Measurements from ENCODE around the gene SAPCD1.
A peak's percentile ranks its signal among the peaks of the same experiment; 100 is the strongest.
"Not testable (repeated sequence)": the region's sequence is repeated elsewhere in the genome, so short reads cannot be mapped to it uniquely, and the experiment has no call there.

Gene SAPCD1

GRCh38 chr6:31778999-31779885 lies 16.8 kb downstream of the SAPCD1 start:
- no peak for DNase-seq (ENCODE audit: low read depth)

- DNase-seq (ENCODE audit: low read depth) = no peak
These were observed 17.5 kb downstream of the SAPCD1 start for GRCh38 chr6:31779908-31780307.

GRCh38 chr6:31780507-31781243 lies 18.2 kb downstream of the SAPCD1 start:
- no peak for DNase-seq (ENCODE audit: low read depth)

DNA sequence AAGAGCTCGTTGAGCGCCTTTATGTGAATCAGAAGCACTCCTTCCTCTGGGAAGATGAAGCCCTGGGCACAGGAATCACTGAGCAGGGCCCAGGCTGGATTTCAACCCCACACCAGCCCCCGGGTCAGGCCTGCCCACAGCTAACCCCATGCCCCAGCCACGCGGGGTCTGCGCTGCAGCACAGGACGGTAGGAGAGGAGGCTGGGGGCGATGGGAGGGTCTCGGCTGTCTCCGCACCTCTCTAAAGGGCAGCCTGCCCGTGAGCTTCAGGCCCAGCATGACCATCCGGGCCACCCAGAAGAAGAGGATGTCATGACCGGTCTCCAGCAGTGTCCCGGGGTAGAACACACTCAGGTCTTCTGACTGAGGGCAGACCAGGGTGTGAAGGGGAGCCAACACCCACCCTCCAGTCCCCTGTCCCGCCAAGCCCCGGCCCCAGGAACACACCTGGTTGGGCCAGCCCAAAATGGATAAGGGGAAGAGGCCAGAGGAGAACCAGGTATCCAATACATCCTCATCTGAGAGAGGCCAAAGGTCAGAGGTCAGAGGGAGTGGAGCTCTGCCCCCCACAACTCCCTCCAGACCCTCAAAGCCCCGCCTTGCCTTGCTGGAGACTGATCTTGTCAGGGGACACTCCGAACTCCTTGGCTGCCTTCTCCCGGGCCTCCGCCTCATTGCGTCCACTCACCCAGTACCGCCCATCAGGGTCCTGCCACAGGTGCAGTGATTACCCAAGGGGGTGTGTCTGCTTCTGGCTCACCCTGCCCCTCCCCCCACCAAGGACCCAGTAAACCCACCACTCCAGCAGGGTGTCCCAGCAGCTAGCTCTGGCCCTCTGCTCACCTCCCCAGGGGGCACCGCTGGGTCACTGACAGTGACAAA lies 19.0 kb downstream of the SAPCD1 start:
- DNase-seq (ENCODE audit: low read depth) = no peak

DNA sequence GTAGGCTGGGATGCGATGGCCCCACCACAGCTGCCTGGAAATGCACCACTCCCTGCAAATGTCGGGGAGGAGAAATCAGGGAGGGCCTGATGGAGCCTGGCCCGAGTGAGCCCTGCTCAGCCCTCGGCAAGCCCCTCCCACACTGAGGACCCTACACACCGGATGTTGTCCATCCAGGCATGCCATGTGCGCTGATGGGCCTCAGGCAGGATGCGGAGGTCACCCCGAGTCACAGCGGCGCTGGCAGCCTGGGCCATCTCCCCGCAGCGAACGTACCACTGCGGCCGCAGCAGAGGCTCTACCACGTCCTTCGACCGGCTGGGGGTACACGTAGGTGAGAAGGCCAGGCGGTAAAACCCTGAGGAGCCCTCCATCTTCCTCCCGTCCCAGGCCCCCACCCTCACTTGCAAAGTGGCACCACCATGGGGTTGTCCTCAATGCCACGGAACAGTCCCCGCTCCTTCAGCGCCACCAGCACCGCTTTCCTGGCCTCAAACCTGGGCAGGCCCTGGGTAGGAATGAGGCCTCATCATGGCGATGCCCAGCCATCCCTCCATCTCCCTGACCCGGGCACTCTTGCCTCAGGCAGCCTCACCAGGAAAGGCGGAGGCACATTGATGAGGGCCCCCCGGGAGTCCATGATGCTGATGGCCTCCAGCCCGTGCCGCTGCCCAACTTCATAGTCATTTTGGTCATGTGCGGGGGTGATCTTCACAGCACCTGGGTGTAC lies 19.8 kb downstream of the SAPCD1 start:
- no peak for DNase-seq (ENCODE audit: low read depth)

DNA sequence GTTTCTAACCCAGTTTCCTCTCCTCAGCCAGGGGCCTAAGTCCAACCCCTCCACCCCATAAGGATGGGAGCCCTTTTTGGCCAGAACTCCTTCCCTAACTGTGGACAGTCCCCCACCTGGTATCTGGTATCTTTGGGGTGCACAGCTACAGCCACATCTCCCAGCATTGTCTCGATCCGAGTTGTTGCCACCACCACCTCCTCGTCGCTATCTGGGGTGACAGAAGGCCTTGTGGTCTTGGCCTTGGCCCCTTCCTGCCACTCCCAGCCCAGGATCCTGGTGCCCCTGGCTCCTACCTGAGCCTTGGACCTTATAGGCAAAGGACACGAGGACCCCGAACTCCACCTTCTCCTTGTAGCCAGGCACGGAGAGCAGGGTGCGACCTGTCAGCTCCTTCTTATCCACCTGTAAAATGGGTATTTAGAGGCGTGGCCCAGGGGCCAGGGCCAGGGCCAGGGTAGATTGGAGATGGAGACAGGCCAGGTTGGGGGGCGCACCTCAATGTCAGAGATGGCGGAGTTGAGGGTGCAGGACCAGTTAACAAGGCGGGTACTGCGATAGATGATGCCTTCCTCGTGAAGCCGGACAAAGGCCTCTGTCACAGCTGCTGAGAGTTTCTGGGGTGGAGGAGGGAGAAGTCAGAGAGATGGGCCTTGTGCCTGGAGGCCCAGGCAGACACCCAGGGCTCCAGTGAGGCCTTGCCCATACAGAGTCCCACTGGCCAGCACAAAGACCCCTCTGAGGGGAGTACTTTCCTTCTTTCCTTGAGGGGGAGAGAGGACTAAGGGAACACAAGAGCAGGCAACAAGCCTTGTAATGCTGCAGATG lies 21.9 kb downstream of the SAPCD1 start:
- DNase-seq (ENCODE audit: low read depth) = no peak

DNA sequence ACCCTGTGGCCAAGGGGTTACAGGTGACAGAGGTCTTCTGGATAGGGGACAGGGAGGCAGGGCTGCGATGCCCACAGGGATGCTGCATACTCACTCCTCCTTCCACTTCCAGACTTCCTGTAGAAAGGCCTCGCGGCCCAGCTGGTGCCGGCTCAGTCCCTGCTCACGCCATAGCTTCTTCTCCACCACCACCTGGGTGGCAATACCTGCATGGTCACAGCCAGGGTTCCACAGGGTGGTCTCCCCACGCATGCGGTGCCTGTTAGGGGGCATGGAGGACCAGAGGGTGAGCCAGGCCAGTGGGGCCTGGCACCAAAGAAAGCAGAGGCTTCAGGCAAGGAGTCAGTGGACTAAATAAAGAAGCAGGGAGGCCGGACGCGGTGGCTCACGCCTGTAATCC lies 23.0 kb downstream of the SAPCD1 start:
- no peak for DNase-seq (ENCODE audit: low read depth)

DNA sequence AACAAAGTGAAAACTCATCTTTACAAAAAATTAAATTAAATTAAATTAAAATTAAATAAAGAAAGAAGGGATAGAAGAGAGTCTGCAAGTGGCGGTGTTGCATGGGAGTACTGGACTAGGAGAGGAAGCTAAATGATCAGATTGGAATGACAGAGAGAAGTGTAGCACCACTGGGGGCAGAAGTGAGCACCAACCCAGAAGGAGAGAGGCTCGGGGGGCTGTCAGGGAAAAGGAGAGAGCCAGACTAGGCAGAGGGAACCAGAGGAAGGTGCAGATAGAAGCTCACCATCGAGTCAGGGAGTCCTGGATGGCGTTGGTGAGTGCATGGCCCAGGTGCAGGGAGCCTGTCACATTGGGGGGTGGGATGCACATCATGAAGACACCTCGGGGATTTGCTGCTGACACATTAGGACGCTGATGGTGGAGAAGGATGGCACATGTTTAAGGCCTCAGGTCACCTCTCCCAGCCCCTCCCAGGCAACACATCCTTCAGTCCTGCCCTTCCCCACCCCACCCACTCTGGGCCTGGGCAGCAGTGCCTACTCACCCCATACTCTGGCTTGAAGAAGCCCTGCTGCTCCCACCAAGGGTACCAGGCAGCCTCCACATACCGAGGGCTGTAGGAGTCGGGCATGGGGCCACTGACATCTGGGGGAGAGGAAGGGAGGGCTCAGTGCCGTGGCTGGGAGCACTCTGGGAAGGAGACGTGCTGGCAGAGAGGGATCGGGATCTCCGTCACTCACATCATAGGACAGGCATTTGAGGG lies 29.1 kb downstream of the SAPCD1 start:
- DNase-seq (ENCODE audit: low read depth) = no peak

DNA sequence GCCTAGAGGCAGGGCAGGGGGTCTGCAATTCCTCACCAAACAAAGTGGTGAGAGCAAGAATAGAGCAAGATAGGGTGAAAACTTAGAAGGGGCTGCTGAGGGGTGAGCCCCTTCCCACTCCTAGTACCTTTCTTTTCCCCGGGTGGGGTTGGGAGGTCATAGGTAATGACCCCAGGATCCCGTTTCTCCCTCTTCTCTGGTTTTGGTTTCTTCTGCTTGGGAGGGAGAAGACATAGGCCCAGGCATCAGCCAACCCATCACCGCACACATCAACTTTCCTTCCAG lies 29.6 kb downstream of the SAPCD1 start:
- no peak for DNase-seq (ENCODE audit: low read depth)

DNA sequence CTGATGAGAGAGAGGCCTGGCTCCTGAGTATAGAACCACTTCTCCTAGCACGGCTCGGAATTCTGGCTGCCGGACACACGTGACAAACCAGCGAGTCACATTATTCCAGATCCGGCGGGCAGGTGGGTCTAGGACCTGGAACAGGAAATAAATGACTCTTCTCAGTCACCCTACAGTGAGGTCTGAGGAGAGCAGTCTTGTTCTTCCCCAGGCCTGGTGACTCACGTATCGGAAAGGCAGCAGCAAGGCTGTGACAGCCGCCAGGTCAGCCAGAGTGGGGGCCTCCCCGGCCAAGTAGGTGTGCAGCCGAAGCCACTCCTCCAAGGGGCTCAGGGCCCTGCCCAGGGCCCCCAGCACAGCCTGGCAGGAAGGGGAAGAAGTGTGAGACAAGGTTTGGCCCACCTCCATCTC lies 30.3 kb downstream of the SAPCD1 start:
- DNase-seq (ENCODE audit: low read depth) = no peak

- not testable (repeated sequence) for DNase-seq (ENCODE audit: low read depth)
These were observed 31.4 kb downstream of the SAPCD1 start for GRCh38 chr6:31793927-31794245.

GRCh38 chr6:31794294-31794865 lies 31.9 kb downstream of the SAPCD1 start:
- no peak for DNase-seq (ENCODE audit: low read depth)

- DNase-seq (ENCODE audit: low read depth) = no peak
These were observed 32.6 kb downstream of the SAPCD1 start for GRCh38 chr6:31794866-31795615.

DNA sequence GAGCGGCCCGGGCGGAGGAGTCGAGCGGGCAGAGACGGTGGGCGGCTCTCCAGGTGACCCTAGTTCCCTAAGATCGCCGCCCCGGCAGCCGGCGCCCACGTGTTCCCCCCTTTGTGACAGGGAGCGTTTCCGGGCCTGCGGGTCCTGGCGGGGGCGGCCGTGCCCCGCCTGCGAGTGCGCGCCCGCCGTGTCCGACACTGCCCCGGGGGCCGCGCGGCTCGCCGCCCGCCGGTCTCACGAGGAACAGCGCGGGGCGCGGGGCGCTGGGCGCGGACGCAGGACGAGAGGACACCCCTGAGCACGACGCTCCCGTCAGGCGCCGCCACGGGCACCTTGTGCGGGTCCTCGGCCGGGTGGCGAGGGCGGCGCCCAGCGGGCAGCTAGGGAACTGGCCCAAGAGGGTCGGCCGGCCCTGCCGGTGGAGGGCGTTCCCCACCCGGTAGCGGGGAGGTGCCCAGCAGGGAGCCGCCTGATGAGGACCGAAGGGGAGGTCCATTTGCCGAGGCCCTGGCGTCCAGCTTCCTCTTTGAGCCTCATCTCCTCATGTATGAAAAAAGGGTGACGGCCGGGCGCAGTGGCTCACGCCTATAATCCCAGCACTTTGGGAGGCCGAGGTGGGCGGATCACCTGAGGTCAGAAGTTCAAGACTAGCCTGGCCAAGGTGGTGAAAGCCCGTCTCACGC lies 33.3 kb downstream of the SAPCD1 start, which contains the start of gene VARS1:
Gene VARS1 (minus strand): TSS at position 137 of the 683 bp plus-strand sequence. CDS start 535 bp downstream, outside the sequence.
- peak; percentile 77 for DNase-seq (ENCODE audit: low read depth)

GRCh38 chr6:31796993-31797385 lies 34.5 kb downstream of the SAPCD1 start:
- DNase-seq (ENCODE audit: low read depth) = no peak

GRCh38 chr6:31797588-31797987 lies 35.1 kb downstream of the SAPCD1 start:
- no peak for DNase-seq (ENCODE audit: low read depth)

DNA sequence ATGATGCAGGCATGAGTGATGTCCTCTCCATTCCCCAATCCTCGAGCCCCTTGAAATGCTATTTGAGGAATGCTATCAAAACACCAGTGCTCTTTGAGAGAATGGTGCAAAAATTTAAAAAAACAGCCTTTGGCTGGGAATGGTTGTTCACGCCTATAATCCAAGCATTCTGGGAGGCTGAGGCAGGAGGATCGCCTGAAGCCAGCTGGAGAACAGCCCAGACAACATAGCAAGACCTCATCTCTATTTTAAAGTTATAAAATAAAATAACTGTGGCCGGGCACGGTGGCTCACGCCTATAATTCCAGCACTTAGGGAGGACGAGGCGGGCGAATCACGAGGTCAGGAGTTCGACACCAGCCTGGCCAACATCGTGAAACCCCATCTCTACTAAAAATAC lies 37.3 kb downstream of the SAPCD1 start:
- no peak for DNase-seq (ENCODE audit: low read depth)
